ENCODE results near the gene TEAD1.

Gene TEAD1

DNA sequence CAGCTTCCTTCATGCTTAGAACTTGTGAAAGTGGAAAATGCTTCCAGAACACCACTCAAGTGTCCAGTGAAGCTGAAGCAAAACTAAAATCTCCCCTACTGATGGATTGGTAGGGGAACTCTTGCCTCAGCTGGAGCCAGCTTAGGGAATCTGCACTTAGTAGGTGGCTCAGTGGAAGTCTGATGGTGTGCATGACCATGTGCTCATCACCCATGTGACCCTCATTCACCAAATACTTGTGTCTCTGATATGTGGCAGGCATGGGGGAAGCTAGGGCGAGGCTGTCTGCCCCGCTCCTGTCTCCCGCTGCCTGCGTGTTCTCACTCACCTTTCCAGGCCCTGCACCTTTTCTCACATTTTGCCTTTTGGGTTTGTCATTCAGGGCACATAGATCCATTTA lies 7.2 kb downstream of the TEAD1 start:
- Histone ChIP-seq H3K14ac (ENCODE audit: low read length) (no peak overlapping the region), H3K9me3 (replicated peaks in 1 of 2; ENCODE audit: control insufficient read depth in 2 of 2, insufficient read depth in 1 of 2, low read depth in 1 of 2, low read length in 2 of 2) (no peaks in the 10 kb centered on the region), H2BK15ac (ENCODE audit: low read length) (no peak overlapping the region), H4K91ac (ENCODE audit: low read depth, low read length, poor library complexity) (no peak overlapping the region), H3K4me2 (ENCODE audit: insufficient read depth, low read length, poor library complexity, severe bottlenecking) (no peak overlapping the region), H3K4me3 (ENCODE audit: low read length in 2 of 2) (no peak overlapping the region), H2BK12ac (ENCODE audit: low read length) (no peak overlapping the region), H4K8ac (ENCODE audit: low read depth, low read length) (no peak overlapping the region), H3K4me1 (ENCODE audit: control insufficient read depth in 2 of 2, insufficient read depth in 1 of 2, low read depth in 1 of 2, low read length in 2 of 2) (peaks cover 37 to 67% of the 10 kb centered on the region in 2 donors), H3K27me3 (ENCODE audit: control insufficient read depth in 3 of 3, insufficient read depth in 3 of 3, low read depth in 1 of 3, low read length in 3 of 3) (no peaks in the 10 kb centered on the region), H2BK120ac (ENCODE audit: low read depth, low read length) (no peak overlapping the region), H2AFZ (ENCODE audit: low read length) (no peak overlapping the region), H3K18ac (ENCODE audit: low read length) (peak overlapping the region; percentile 11), H2AK5ac (ENCODE audit: low read depth, low read length) (no peak overlapping the region), H3K23ac (ENCODE audit: low read depth, low read length, poor library complexity) (no peak overlapping the region), H3K4ac (ENCODE audit: low read length) (no peak overlapping the region), H3K79me1 (ENCODE audit: low read depth, low read length) (peaks cover 7% of the 10 kb centered on the region), H2BK5ac (ENCODE audit: low read length) (no peak overlapping the region), H3K27ac (replicated peaks; ENCODE audit: low read length) (peak overlapping the region; percentile 49), H3K36me3 (replicated peaks in 1 of 2; ENCODE audit: control insufficient read depth in 2 of 2, insufficient read depth in 2 of 2, low read length in 2 of 2) (peaks cover 5 to 32% of the 10 kb centered on the region in 2 donors), H3K9ac (ENCODE audit: low read depth, low read length, poor library complexity) (no peak overlapping the region)
- WGBS, 2 donors (ENCODE audit: extremely low coverage in 2 of 2, insufficient read length in 2 of 2, insufficient replicate concordance in 1 of 2): no CpG with 5 or more reads among the region's 4 CpGs
- DNase-seq (ENCODE audit: low spot score): no peak

DNA sequence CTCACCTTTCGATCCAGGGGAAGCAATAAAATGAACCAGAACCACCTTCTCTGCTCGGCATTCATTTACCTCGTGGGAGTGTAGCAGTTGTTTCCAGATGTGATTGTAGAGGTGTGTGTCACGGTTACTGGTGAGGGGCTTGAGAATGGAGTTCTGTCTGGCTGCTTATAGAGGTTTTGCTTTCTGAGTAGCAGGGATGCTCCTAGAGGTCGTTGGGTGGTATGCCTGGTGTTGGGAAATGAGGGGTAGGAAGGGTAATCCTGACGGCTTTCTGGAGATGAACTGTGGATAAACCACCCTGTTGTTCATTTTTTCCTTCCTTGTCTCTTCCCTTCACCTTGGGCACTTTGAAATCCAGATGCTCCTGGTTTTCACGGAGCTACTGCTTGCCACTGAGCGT lies 8.1 kb downstream of the TEAD1 start:
- no peaks in the 10 kb centered on the region for H3K27me3 ChIP-seq (ENCODE audit: control insufficient read depth in 3 of 3, insufficient read depth in 3 of 3, low read depth in 1 of 3, low read length in 3 of 3)

GRCh38 chr11:12682737-12683500 lies 8.7 kb downstream of the TEAD1 start:
- no peak overlapping the region for H2BK5ac ChIP-seq (ENCODE audit: low read length)
- H3K27me3 ChIP-seq (ENCODE audit: control insufficient read depth in 3 of 3, insufficient read depth in 3 of 3, low read depth in 1 of 3, low read length in 3 of 3): no peaks in the 10 kb centered on the region
- H3K36me3 ChIP-seq (replicated peaks in 1 of 2; ENCODE audit: control insufficient read depth in 2 of 2, insufficient read depth in 2 of 2, low read length in 2 of 2): peaks cover 5 to 26% of the 10 kb centered on the region in 2 donors
- H4K8ac ChIP-seq (ENCODE audit: low read depth, low read length): no peak overlapping the region
- H3K4me3 ChIP-seq (ENCODE audit: low read length in 2 of 2): no peak overlapping the region
- H2BK120ac ChIP-seq (ENCODE audit: low read depth, low read length): no peak overlapping the region
- no peak overlapping the region for H3K18ac ChIP-seq (ENCODE audit: low read length)
- H3K4me1 ChIP-seq (ENCODE audit: control insufficient read depth in 2 of 2, insufficient read depth in 1 of 2, low read depth in 1 of 2, low read length in 2 of 2): peaks cover 47 to 64% of the 10 kb centered on the region in 2 donors
- H3K4me2 ChIP-seq (ENCODE audit: insufficient read depth, low read length, poor library complexity, severe bottlenecking): no peak overlapping the region
- H2AFZ ChIP-seq (ENCODE audit: low read length): no peak overlapping the region
- no peak overlapping the region for H2BK12ac ChIP-seq (ENCODE audit: low read length)
- H3K79me1 ChIP-seq (ENCODE audit: low read depth, low read length): peaks cover 7% of the 10 kb centered on the region
- no peak overlapping the region for H2BK15ac ChIP-seq (ENCODE audit: low read length)
- no peak overlapping the region for H3K9ac ChIP-seq (ENCODE audit: low read depth, low read length, poor library complexity)
- no peak overlapping the region for H2AK5ac ChIP-seq (ENCODE audit: low read depth, low read length)
- H3K27ac ChIP-seq (replicated peaks; ENCODE audit: low read length): no peak overlapping the region
- no peaks in the 10 kb centered on the region for H3K9me3 ChIP-seq (replicated peaks in 1 of 2; ENCODE audit: control insufficient read depth in 2 of 2, insufficient read depth in 1 of 2, low read depth in 1 of 2, low read length in 2 of 2)
- no peak overlapping the region for H3K14ac ChIP-seq (ENCODE audit: low read length)
- no peak overlapping the region for H4K91ac ChIP-seq (ENCODE audit: low read depth, low read length, poor library complexity)
- no CpG with 5 or more reads among the region's 10 CpGs for WGBS, 2 donors (ENCODE audit: extremely low coverage in 2 of 2, insufficient read length in 2 of 2, insufficient replicate concordance in 1 of 2)
- no peak for DNase-seq (ENCODE audit: low spot score)
- H3K23ac ChIP-seq (ENCODE audit: low read depth, low read length, poor library complexity): no peak overlapping the region
- no peak overlapping the region for H3K4ac ChIP-seq (ENCODE audit: low read length)

More for the DNA sequence above, 8.1 kb downstream of the TEAD1 start:
- Histone ChIP-seq H3K18ac (ENCODE audit: low read length) (no peak overlapping the region), H2BK15ac (ENCODE audit: low read length) (no peak overlapping the region), H3K79me1 (ENCODE audit: low read depth, low read length) (peaks cover 7% of the 10 kb centered on the region), H3K4ac (ENCODE audit: low read length) (no peak overlapping the region), H3K36me3 (replicated peaks in 1 of 2; ENCODE audit: control insufficient read depth in 2 of 2, insufficient read depth in 2 of 2, low read length in 2 of 2) (peaks cover 5 to 32% of the 10 kb centered on the region in 2 donors), H2BK12ac (ENCODE audit: low read length) (no peak overlapping the region), H3K9ac (ENCODE audit: low read depth, low read length, poor library complexity) (no peak overlapping the region), H2AFZ (ENCODE audit: low read length) (no peak overlapping the region), H3K9me3 (replicated peaks in 1 of 2; ENCODE audit: control insufficient read depth in 2 of 2, insufficient read depth in 1 of 2, low read depth in 1 of 2, low read length in 2 of 2) (no peaks in the 10 kb centered on the region), H2BK120ac (ENCODE audit: low read depth, low read length) (no peak overlapping the region), H4K91ac (ENCODE audit: low read depth, low read length, poor library complexity) (no peak overlapping the region), H3K27ac (replicated peaks; ENCODE audit: low read length) (no peak overlapping the region), H2BK5ac (ENCODE audit: low read length) (no peak overlapping the region), H2AK5ac (ENCODE audit: low read depth, low read length) (no peak overlapping the region), H3K4me3 (ENCODE audit: low read length in 2 of 2) (no peak overlapping the region), H4K8ac (ENCODE audit: low read depth, low read length) (no peak overlapping the region), H3K23ac (ENCODE audit: low read depth, low read length, poor library complexity) (no peak overlapping the region), H3K4me2 (ENCODE audit: insufficient read depth, low read length, poor library complexity, severe bottlenecking) (no peak overlapping the region), H3K4me1 (ENCODE audit: control insufficient read depth in 2 of 2, insufficient read depth in 1 of 2, low read depth in 1 of 2, low read length in 2 of 2) (peaks cover 43 to 67% of the 10 kb centered on the region in 2 donors), H3K14ac (ENCODE audit: low read length) (no peak overlapping the region)
- WGBS, 2 donors (ENCODE audit: extremely low coverage in 2 of 2, insufficient read length in 2 of 2, insufficient replicate concordance in 1 of 2): no CpG with 5 or more reads among the region's 8 CpGs
- DNase-seq (ENCODE audit: low spot score): no peak

DNA sequence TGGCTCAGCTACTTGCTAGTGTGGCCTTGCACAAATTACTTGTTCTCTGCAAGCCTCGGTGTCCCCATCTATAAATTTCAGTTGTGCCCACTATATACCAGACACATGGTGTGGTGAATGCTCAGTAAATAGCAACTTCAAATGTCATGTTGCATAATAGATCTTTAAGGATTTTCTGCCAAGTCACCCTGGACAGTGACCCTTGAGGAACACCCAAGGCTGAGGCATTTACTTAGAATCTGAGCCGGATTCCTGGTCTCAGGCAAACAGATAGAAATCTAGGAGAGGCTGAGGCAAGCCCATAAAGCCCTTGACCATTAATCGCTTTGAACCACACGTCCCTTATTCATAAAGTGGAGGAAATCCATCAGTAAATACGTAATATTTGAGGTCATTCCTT lies 9.7 kb downstream of the TEAD1 start:
- Histone ChIP-seq H3K18ac (ENCODE audit: low read length) (no peak overlapping the region), H3K36me3 (replicated peaks in 1 of 2; ENCODE audit: control insufficient read depth in 2 of 2, insufficient read depth in 2 of 2, low read length in 2 of 2) (peaks cover 5 to 20% of the 10 kb centered on the region in 2 donors), H3K4me3 (ENCODE audit: low read length in 2 of 2) (no peak overlapping the region), H3K79me1 (ENCODE audit: low read depth, low read length) (peaks cover 7% of the 10 kb centered on the region), H2AFZ (ENCODE audit: low read length) (no peak overlapping the region), H2BK120ac (ENCODE audit: low read depth, low read length) (no peak overlapping the region), H2AK5ac (ENCODE audit: low read depth, low read length) (no peak overlapping the region), H2BK12ac (ENCODE audit: low read length) (no peak overlapping the region), H3K4me1 (ENCODE audit: control insufficient read depth in 2 of 2, insufficient read depth in 1 of 2, low read depth in 1 of 2, low read length in 2 of 2) (peaks cover 50 to 57% of the 10 kb centered on the region in 2 donors), H2BK5ac (ENCODE audit: low read length) (no peak overlapping the region), H4K8ac (ENCODE audit: low read depth, low read length) (no peak overlapping the region), H4K91ac (ENCODE audit: low read depth, low read length, poor library complexity) (no peak overlapping the region), H3K23ac (ENCODE audit: low read depth, low read length, poor library complexity) (no peak overlapping the region), H3K27ac (replicated peaks; ENCODE audit: low read length) (no peak overlapping the region), H3K4me2 (ENCODE audit: insufficient read depth, low read length, poor library complexity, severe bottlenecking) (no peak overlapping the region), H3K4ac (ENCODE audit: low read length) (no peak overlapping the region), H3K27me3 (ENCODE audit: control insufficient read depth in 3 of 3, insufficient read depth in 3 of 3, low read depth in 1 of 3, low read length in 3 of 3) (no peaks in the 10 kb centered on the region), H3K9ac (ENCODE audit: low read depth, low read length, poor library complexity) (no peak overlapping the region), H3K9me3 (replicated peaks in 1 of 2; ENCODE audit: control insufficient read depth in 2 of 2, insufficient read depth in 1 of 2, low read depth in 1 of 2, low read length in 2 of 2) (no peaks in the 10 kb centered on the region), H3K14ac (ENCODE audit: low read length) (no peak overlapping the region), H2BK15ac (ENCODE audit: low read length) (no peak overlapping the region)
- WGBS, 2 donors (ENCODE audit: extremely low coverage in 2 of 2, insufficient read length in 2 of 2, insufficient replicate concordance in 1 of 2): no CpG with 5 or more reads among the region's 5 CpGs
- DNase-seq (ENCODE audit: low spot score): no peak

All from neuronal stem cell (in vitro differentiated cells).